Activated CD4-positive, alpha-beta memory T cell treated with anti-CD3 and anti-CD28 coated beads, Interleukin-2, amount 10 ng/mL, durations not matched to agents 7 days and 5 days (primary cell): Measurements from ENCODE around the gene IL20RB. TPM values are rescaled to one million over a fixed set of nuclear protein-coding genes. Genes with fewer than 3 reads are reported as not detected.
"Not testable (repeated sequence)": the region's sequence is repeated elsewhere in the genome, so short reads cannot be mapped to it uniquely, and the experiment has no call there.

ENCODE experiments used
- CTCF ChIA-PET: fragments of 350-600 bp; sonication (Branson Sonifier 250); formaldehyde crosslinking; loops from one replicate; lab custom pipeline; 2021; ENCODE audit warnings: antibody characterized with exemption, inconsistent platforms; lab: Charles Lee
- POLR2A ChIA-PET: fragments of 350-600 bp; sonication (Branson Sonifier 250); formaldehyde crosslinking; loops from one replicate; lab custom pipeline; 2021; ENCODE audit warnings: antibody characterized with exemption; lab: Charles Lee
- DNase-seq: peaks from one replicate; pipeline ENCODE4 v3.0.0-alpha.2; 2020
- H3K27ac Mint-ChIP-seq: one replicate; pipeline ENCODE4 v1.8.0; 2021; ENCODE audit warnings: mild to moderate bottlenecking, mixed read lengths
- H3K27me3 Mint-ChIP-seq: one replicate; pipeline ENCODE4 v1.8.0; 2021; ENCODE audit warnings: mixed read lengths
- H3K36me3 Mint-ChIP-seq: one replicate; pipeline ENCODE4 v1.8.0; 2021; ENCODE audit warnings: low read depth, mixed read lengths
- H3K4me1 Mint-ChIP-seq: one replicate; pipeline ENCODE4 v1.8.0; 2021; ENCODE audit warnings: mixed read lengths
- H3K4me3 Mint-ChIP-seq: one replicate; pipeline ENCODE4 v1.8.0; 2021; ENCODE audit warnings: mild to moderate bottlenecking, mixed read lengths
- H3K9me3 Mint-ChIP-seq: one replicate; pipeline ENCODE4 v1.8.0; 2021; ENCODE audit warnings: mixed read lengths
- total RNA-seq, 2 experiments: library from RNA; stranded (reverse); gene quantifications; one replicate each; pipeline ENCODE4 v1.2.3, GENCODE V29; 2021

Gene IL20RB
- total RNA-seq, 2 experiments from 2014 or later, result 1.4 to 1.6 TPM

DNA sequence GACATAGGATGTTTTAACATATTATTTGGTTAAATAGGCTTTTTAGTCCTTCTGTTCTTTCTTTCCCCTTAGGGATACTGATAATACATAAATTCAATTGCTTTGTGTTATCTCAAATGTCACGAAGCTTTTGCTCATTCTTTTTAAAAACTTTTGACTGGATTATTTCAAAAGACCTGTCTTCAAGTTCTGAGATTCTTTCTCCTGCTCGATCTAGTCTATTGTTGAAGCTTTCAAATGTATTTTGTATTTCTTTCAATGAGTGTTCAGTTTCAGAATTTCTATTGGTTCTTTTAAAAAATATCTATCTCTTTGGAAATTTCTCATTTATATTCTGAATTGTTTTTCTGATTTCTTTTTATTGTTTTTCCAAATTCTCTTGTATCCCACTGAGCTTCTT, 16.9 kb downstream of the IL20RB start:
- CTCF ChIA-PET, result no interaction called here
- no peaks in the 10 kb centered on the region for H3K27me3 Mint-ChIP-seq
- H3K36me3 Mint-ChIP-seq, result peaks cover 18% of the 10 kb centered on the region
- no peaks in the 10 kb centered on the region for H3K4me1 Mint-ChIP-seq
- POLR2A ChIA-PET, result no interaction called here
- H3K4me3 Mint-ChIP-seq, result no peak overlapping the region
- DNase-seq, result no peak
- H3K9me3 Mint-ChIP-seq, result peaks cover 20% of the 10 kb centered on the region
- H3K27ac Mint-ChIP-seq, result no peak overlapping the region

DNA sequence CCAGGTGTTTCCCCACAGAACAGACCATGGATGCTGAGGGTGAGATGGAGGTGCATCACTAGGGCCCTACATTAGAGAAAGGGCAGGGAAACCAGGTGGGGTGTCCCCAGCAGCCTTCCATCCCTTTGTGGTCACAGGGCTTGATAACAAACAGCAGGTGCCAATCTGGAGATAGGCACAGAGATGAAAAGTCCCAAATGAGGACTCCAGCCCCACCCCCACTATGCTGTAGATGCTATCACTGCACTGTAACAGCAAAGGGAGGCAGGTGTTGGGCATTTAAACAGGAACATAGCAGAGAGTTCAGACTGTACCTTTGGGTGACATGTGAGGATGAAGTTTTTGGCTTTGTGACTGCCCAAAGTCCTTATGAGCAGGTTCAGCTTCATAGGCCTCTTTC, 21.4 kb downstream of the IL20RB start:
- CTCF ChIA-PET, result interaction anchor here (1.4 kb wide), 1 partner anchor 35 kb away, joined by 3 read pairs; no protein-coding TSS in a partner anchor
- Mint-ChIP-seq H3K4me3 (no peak overlapping the region), H3K36me3 (peaks cover 7% of the 10 kb centered on the region), H3K4me1 (no peaks in the 10 kb centered on the region), H3K9me3 (peaks cover 12% of the 10 kb centered on the region), H3K27me3 (no peaks in the 10 kb centered on the region), H3K27ac (no peak overlapping the region)
- POLR2A ChIA-PET, result no interaction called here
- no peak for DNase-seq

DNA sequence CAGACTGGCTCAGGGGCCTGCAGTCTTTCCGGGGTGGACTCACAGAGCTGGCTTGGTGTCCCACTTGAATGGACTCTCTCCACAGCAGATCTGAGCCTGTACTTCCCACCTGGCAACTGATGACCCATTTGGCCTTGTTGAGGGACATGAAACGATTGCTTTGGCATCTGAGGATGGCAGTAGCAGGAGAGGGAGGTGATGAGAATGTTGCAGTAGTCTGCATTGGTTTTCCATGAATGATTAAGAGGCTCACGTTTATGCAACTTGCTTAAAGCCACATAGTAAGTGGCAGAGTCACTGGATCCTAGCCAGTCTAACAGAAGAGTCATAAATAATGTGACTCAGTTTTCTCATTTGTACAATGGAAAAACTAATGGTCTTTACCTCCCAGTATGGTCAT, 21.9 kb downstream of the IL20RB start:
- Mint-ChIP-seq H3K9me3 (peaks cover 9% of the 10 kb centered on the region), H3K36me3 (peaks cover 7% of the 10 kb centered on the region), H3K27ac (no peak overlapping the region), H3K4me3 (no peak overlapping the region), H3K27me3 (no peaks in the 10 kb centered on the region), H3K4me1 (no peaks in the 10 kb centered on the region)
- POLR2A ChIA-PET, result no interaction called here
- CTCF ChIA-PET, result no interaction called here
- DNase-seq, result no peak

DNA sequence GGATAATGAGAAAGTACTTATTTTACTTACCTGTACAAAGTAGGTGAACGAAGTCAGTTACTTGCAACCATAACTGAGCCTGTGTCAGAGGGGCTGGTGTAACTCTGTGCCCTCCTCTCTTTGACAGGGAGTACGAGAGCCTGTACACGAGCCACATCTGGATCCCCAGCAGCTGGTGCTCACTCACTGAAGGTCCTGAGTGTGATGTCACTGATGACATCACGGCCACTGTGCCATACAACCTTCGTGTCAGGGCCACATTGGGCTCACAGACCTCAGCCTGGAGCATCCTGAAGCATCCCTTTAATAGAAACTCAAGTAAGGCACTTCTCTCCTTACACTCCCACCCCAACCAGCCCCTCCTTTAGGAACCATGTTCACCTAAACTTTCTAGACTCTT, 24.2 kb downstream of the IL20RB start:
- Mint-ChIP-seq H3K9me3 (no peaks in the 10 kb centered on the region), H3K4me1 (no peaks in the 10 kb centered on the region), H3K4me3 (no peak overlapping the region), H3K27ac (no peak overlapping the region), H3K27me3 (no peaks in the 10 kb centered on the region), H3K36me3 (no peaks in the 10 kb centered on the region)
- no peak for DNase-seq
- ChIA-PET POLR2A (no interaction called here), CTCF (no interaction called here)

DNA sequence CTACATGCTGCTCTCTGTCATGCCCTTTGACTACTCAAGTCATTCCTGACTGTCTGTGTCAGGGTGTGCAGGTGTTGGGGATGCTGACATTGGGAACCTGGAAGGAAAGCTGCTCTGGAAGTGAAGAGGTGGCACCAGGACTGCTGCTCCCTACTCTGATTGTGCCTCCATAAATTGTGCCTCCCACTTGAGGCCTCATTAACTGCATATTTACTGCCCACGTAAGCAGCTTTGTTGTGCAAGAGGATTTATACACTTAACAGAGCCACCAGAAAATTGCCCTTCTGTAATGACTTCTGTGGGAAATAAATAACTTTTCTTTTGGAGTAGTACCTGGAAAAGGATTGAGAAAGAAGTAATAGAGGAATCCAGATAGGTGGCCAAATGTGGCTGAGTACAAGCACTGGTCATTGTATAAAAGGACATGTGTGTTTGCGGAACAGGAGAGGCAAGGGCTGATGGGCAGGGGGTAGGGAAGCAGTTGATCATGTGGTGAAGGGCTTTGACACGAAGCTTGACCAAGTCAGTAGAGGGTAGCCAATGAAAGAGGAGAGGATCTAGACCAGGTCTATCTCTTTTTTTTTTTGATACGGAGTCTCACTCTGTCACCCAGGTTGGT, 24.8 kb downstream of the IL20RB start:
- no peak overlapping the region for H3K27ac Mint-ChIP-seq
- no peaks in the 10 kb centered on the region for H3K27me3 Mint-ChIP-seq
- H3K36me3 Mint-ChIP-seq, result no peaks in the 10 kb centered on the region
- H3K9me3 Mint-ChIP-seq, result no peaks in the 10 kb centered on the region
- ChIA-PET POLR2A (no interaction called here), CTCF (no interaction called here)
- no peak for DNase-seq
- H3K4me3 Mint-ChIP-seq, result no peak overlapping the region
- no peaks in the 10 kb centered on the region for H3K4me1 Mint-ChIP-seq

DNA sequence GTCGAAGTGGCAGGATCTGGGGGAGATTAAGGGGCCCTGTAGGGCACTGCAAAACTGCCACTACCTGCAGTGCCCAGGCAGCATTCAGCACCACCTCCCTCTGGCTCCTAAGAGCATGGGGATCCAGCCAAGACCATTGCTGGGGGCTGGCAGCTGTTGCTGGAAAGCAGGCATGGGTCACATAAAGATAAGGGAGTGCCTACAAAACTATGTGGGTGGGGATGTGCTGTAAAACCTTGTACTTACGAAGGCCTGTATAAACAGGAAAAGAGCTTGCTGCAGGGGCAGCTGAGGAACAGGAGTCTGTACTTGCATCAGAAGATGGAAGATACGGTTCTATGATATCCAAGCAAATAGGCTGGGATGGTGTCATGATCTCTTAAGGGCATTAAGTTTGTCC, 27.1 kb downstream of the IL20RB start:
- H3K4me3 Mint-ChIP-seq, result no peak overlapping the region
- no peak for DNase-seq
- H3K27me3 Mint-ChIP-seq, result no peaks in the 10 kb centered on the region
- POLR2A ChIA-PET, result no interaction called here
- no peaks in the 10 kb centered on the region for H3K4me1 Mint-ChIP-seq
- no peaks in the 10 kb centered on the region for H3K9me3 Mint-ChIP-seq
- H3K27ac Mint-ChIP-seq, result no peak overlapping the region
- H3K36me3 Mint-ChIP-seq, result no peaks in the 10 kb centered on the region
- CTCF ChIA-PET, result no interaction called here

DNA sequence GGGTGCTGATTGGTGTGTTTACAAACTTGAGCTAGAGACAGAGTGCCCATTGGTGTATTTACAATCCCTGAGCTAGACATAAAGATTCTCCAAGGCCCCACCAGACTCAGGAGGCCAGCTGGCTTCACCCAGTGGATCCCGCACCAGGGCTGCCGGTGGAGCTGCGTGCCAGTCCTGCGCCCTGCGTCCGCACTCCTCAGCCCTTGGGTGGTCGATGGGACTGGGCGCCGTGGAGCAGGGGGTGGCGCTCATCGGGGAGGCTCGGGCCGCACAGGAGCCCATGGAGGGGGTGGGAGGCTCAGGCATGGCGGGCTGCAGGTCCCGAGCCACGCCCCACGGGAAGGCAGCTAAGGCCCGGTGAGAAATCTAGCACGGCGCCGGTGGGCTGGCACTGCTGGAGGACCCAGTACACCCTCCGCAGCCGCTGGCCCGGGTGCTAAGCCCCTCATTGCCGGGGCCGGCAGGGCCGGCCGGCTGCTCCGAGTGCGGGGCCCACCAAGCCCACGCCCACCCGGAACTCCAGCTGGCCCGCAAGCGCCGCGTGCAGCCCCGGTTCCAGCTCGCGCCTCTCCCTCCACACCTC, 29.7 kb downstream of the IL20RB start:
- H3K27ac Mint-ChIP-seq, POLR2A ChIA-PET, H3K36me3 Mint-ChIP-seq, H3K9me3 Mint-ChIP-seq, H3K4me1 Mint-ChIP-seq, H3K27me3 Mint-ChIP-seq, H3K4me3 Mint-ChIP-seq, DNase-seq: not testable (repeated sequence)
- CTCF ChIA-PET, result interaction anchor here (0.9 kb wide), 1 partner anchor 229 kb away, joined by 3 read pairs; no protein-coding TSS in a partner anchor

DNA sequence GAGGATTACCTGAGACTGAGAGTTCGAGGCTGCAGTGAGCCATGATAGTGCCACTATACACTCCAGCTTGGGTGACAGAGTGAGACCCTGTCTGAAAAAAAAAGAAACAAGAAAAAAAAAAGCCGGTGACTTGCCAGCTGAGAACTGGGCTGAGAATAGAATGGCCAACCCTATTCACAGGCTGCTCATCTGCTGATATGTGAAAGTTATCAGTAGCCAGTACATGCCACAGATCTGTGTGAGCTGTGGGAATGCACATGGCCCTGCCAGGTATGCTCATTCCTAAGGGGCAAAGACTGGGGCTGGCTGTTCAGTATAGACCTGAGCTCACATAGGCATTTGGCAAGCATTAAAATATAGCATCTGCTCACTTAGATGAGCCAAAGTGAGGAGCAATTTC, 30.9 kb downstream of the IL20RB start:
- no peak for DNase-seq
- no peak overlapping the region for H3K4me3 Mint-ChIP-seq
- H3K9me3 Mint-ChIP-seq, result no peaks in the 10 kb centered on the region
- POLR2A ChIA-PET, result no interaction called here
- H3K4me1 Mint-ChIP-seq, result no peaks in the 10 kb centered on the region
- no peaks in the 10 kb centered on the region for H3K36me3 Mint-ChIP-seq
- no peak overlapping the region for H3K27ac Mint-ChIP-seq
- CTCF ChIA-PET, result no interaction called here
- H3K27me3 Mint-ChIP-seq, result no peaks in the 10 kb centered on the region

DNA sequence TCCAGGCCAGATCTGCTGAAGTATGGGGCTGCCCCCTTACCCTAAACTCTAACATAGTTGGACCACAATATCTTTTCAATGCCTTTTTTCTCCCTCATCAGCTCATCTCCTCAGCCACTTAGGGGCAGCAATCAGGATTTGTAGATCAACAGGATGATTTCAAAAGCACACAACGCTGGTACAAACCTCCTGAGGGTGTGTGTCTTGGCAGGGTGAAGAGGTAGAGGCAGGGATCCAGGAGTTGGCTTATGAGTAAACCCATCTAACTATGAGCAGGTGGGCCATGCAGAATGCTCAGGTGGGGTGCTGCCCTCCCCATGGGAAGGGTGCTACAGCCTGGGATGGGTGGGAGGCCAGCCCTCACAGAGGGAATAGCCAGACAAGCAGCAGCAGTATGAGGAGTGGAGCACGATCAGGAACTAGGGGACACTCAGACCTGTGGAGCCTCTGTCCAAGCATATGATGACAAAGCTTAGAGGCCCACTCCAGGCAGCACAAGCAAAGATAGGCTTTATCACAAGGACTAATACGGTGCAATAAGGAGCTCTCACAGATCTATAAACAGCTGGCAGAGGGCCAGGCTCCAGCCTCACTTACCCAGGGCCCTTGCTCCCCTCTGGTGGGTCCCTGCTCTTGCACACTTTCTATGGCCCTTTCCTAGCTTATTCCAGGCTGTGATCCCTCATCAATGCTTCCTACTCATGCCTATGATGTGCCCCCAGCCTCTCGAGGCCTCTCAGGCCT, 32.2 kb downstream of the IL20RB start:
- H3K9me3 Mint-ChIP-seq, result no peaks in the 10 kb centered on the region
- no peak overlapping the region for H3K27ac Mint-ChIP-seq
- H3K4me1 Mint-ChIP-seq, result no peaks in the 10 kb centered on the region
- H3K4me3 Mint-ChIP-seq, result no peak overlapping the region
- ChIA-PET POLR2A (no interaction called here), CTCF (no interaction called here)
- no peak for DNase-seq
- H3K36me3 Mint-ChIP-seq, result no peaks in the 10 kb centered on the region
- no peaks in the 10 kb centered on the region for H3K27me3 Mint-ChIP-seq

DNA sequence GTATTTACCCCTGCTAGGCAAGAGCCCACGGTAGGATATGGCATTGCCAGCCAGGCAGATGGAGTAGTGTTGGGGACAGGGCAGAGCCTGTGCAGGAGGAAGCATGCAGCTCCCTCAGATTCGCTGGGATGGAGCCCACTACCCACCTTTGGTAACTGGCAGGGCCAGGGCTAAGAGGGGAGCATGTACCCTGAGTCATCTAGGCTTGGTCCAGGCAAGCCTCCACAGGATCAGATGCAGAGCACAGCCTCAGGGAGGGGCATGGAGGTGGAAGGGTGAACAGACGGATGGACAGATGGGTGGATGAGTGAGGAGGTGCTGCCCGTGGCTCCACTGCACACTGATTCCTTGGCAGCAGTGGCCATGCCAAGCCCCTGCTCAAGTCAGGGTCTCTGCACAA, 33.0 kb downstream of the IL20RB start:
- Mint-ChIP-seq H3K27ac (no peak overlapping the region), H3K4me3 (no peak overlapping the region), H3K9me3 (no peaks in the 10 kb centered on the region), H3K36me3 (no peaks in the 10 kb centered on the region), H3K27me3 (no peaks in the 10 kb centered on the region), H3K4me1 (no peaks in the 10 kb centered on the region)
- DNase-seq, result no peak
- ChIA-PET POLR2A (no interaction called here), CTCF (no interaction called here)

DNA sequence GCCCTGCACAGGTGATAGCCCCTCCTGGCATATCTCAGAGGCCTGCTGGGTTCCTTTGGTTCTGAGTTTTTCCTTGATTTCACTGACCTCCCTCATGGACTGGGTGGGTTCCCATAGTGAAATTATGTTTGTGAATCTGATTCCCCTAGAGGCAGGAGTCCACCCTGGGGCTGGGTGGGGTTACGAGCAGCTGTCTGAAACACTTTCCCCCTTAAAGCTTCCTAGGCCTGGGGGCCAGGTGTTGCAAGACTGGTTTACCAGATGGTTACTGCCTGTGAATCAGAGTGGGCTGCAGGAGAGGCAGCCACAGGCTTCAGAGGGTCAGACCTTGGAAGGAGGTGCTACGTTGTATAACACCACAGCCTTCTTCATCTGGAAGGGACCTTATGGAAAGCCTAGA, 34.3 kb downstream of the IL20RB start:
- H3K36me3 Mint-ChIP-seq, result no peaks in the 10 kb centered on the region
- H3K4me3 Mint-ChIP-seq, result no peak overlapping the region
- CTCF ChIA-PET, result no interaction called here
- POLR2A ChIA-PET, result no interaction called here
- H3K9me3 Mint-ChIP-seq, result no peaks in the 10 kb centered on the region
- H3K27me3 Mint-ChIP-seq, result no peaks in the 10 kb centered on the region
- no peak for DNase-seq
- no peaks in the 10 kb centered on the region for H3K4me1 Mint-ChIP-seq
- no peak overlapping the region for H3K27ac Mint-ChIP-seq

DNA sequence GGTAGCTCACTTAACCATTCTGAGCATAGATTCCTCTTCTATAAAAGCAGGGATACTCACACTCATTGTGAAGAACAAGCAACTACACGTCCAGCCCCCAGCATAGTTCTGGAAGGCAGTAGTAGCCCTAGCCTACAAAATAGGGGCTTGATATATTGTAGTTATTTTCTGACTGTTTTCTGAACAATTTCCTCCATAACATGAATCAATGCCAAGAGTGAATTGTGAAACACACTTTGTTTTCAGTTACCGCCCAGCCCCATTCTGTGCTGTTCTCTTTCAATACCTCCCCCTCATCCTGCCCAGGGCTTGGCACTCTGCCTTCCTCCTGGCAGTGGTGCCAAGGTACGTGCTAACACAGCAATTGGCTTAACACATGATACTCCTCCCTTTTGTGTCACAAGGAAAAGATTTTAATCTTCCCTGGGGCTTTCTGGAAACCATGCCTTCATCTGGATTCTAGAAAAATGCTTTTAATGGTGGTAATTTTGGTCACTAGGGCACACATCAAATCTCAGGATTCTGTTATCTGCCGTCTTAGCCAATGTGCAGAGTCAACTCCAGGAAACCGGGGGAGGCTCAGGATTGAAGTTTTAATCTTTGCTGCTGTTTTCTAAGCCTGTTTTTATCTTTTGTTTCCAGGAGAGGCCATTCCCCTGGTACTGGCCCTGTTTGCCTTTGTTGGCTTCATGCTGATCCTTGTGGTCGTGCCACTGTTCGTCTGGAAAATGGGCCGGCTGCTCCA, 37.2 kb downstream of the IL20RB start:
- no peaks in the 10 kb centered on the region for H3K9me3 Mint-ChIP-seq
- H3K36me3 Mint-ChIP-seq, result no peaks in the 10 kb centered on the region
- ChIA-PET POLR2A (no interaction called here), CTCF (no interaction called here)
- H3K27me3 Mint-ChIP-seq, result no peaks in the 10 kb centered on the region
- no peak overlapping the region for H3K27ac Mint-ChIP-seq
- DNase-seq, result no peak
- H3K4me1 Mint-ChIP-seq, result no peaks in the 10 kb centered on the region
- H3K4me3 Mint-ChIP-seq, result no peak overlapping the region

DNA sequence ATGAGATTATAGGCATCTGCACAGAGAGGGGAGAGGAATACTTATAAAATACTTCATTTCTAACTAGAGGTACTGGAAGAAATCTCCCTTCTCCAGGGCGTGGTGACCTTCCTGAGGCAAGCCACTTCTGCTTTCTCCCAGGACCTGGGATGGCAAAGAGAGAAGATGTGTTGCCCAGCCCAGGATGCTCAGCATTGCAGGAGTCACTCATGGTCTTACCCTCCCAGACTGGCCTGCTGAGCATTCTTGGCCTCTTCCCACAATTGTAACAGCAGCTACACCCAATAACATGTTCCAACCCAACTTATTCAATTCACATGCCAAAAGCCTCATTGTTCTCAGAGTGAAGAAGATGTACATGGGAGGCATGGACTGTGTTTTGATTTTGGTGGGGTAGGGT, 37.9 kb downstream of the IL20RB start:
- Mint-ChIP-seq H3K4me1 (no peaks in the 10 kb centered on the region), H3K27me3 (no peaks in the 10 kb centered on the region), H3K36me3 (no peaks in the 10 kb centered on the region), H3K4me3 (no peak overlapping the region), H3K9me3 (no peaks in the 10 kb centered on the region), H3K27ac (no peak overlapping the region)
- POLR2A ChIA-PET, result interaction anchor here (0.9 kb wide), 1 partner anchor 133 kb away, joined by 3 read pairs; the partner anchor contains the start of gene NCK1
- CTCF ChIA-PET, result interaction anchor here (0.9 kb wide), 1 partner anchor 18 kb away, joined by 3 read pairs; no protein-coding TSS in a partner anchor
- no peak for DNase-seq
